Measurements from ENCODE around the gene CHCHD6. TPM values are rescaled to one million over a fixed set of nuclear protein-coding genes. Genes with fewer than 3 reads are reported as not detected.

Gene CHCHD6
- total RNA-seq, 4 donors from 2014 or later: 2.4 to 44.6 (median 5.1) TPM

- Histone ChIP-seq H3K27me3 (no peaks in the 10 kb centered on the region), H3K4me3 (no peak overlapping the region), H3K27ac (no peak overlapping the region), H3K9me3 (no peaks in the 10 kb centered on the region), H3K36me3 (peaks cover 0 to 20% (median 0%) of the 10 kb centered on the region in 3 donors), H3K4me1 (peaks cover 0 to 27% (median 5%) of the 10 kb centered on the region in 4 donors)
- TF ChIP-seq POLR2A (IDR thresholded peaks at IDR 0.05) (no peak), CTCF (IDR thresholded peaks at IDR 0.05) (no peak)
- DNase-seq: no peak
Measured at GRCh38 chr3:126987596-126987995, 283.6 kb downstream of the CHCHD6 start.

GRCh38 chr3:126988451-126989021, 284.5 kb downstream of the CHCHD6 start:
- H3K36me3 ChIP-seq: peaks cover 0 to 20% (median 0%) of the 10 kb centered on the region in 3 donors
- H3K4me3 ChIP-seq: no peak overlapping the region
- H3K27me3 ChIP-seq: no peaks in the 10 kb centered on the region
- no peaks in the 10 kb centered on the region for H3K9me3 ChIP-seq
- H3K4me1 ChIP-seq: peaks cover 0 to 25% (median 5%) of the 10 kb centered on the region in 4 donors
- no peak for DNase-seq
- H3K27ac ChIP-seq: no peak overlapping the region
- TF ChIP-seq POLR2A (IDR thresholded peaks at IDR 0.05): no peak
- no peak for TF ChIP-seq CTCF (IDR thresholded peaks at IDR 0.05)

DNA sequence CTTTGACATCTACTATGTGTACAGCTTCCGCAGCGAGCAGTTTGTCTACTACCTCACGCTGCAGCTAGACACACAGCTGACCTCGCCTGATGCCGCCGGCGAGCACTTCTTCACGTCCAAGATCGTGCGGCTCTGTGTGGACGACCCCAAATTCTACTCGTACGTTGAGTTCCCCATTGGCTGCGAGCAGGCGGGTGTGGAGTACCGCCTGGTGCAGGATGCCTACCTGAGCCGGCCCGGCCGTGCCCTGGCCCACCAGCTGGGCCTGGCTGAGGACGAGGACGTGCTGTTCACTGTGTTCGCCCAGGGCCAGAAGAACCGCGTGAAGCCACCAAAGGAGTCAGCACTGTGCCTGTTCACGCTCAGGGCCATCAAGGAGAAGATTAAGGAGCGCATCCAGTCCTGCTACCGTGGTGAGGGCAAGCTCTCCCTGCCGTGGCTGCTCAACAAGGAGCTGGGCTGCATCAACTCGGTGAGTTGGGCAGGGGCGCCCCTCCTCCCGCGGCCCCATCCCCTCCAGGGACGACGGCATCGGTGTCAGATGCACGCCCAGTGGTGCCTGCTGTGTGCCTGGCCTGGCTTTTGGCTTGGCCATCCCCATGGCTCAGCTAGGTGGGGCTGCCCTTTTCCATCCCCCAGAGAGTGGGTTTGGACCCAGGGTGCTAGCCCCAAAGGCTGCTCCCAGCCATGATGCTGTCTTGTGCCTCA, 285.4 kb downstream of the CHCHD6 start:
- TF ChIP-seq CTCF (IDR thresholded peaks at IDR 0.05) (no peak), POLR2A (IDR thresholded peaks at IDR 0.05) (no peak)
- peaks cover 0 to 20% (median 0%) of the 10 kb centered on the region in 3 donors for H3K36me3 ChIP-seq
- no peak for DNase-seq
- no peaks in the 10 kb centered on the region for H3K27me3 ChIP-seq
- H3K9me3 ChIP-seq: no peaks in the 10 kb centered on the region
- H3K27ac ChIP-seq: no peak overlapping the region
- H3K4me3 ChIP-seq: no peak overlapping the region
- peaks cover 0 to 19% (median under 1%) of the 10 kb centered on the region in 4 donors for H3K4me1 ChIP-seq

- H3K27ac ChIP-seq: no peak overlapping the region
- H3K4me1 ChIP-seq: peaks cover 0 to 12% (median 0%) of the 10 kb centered on the region in 4 donors
- no peak overlapping the region for H3K4me3 ChIP-seq
- H3K27me3 ChIP-seq: no peaks in the 10 kb centered on the region
- H3K36me3 ChIP-seq: peaks cover 0 to 20% (median 0%) of the 10 kb centered on the region in 3 donors
- no peak for DNase-seq
- TF ChIP-seq POLR2A (IDR thresholded peaks at IDR 0.05) (no peak), CTCF (IDR thresholded peaks at IDR 0.05) (no peak)
- H3K9me3 ChIP-seq: no peaks in the 10 kb centered on the region
Measured at GRCh38 chr3:126990024-126990700, 286.1 kb downstream of the CHCHD6 start.

GRCh38 chr3:126990890-126991289, 286.9 kb downstream of the CHCHD6 start:
- Histone ChIP-seq H3K36me3 (peaks cover 0 to 20% (median 0%) of the 10 kb centered on the region in 3 donors), H3K27me3 (no peaks in the 10 kb centered on the region)
- no peak for DNase-seq

More at GRCh38 chr3:126990890-126991289, 286.9 kb downstream of the CHCHD6 start:
- Histone ChIP-seq H3K4me1 (peaks cover 0 to 5% (median 0%) of the 10 kb centered on the region in 4 donors), H3K27ac (no peak overlapping the region), H3K9me3 (no peaks in the 10 kb centered on the region), H3K4me3 (no peak overlapping the region)
- TF ChIP-seq CTCF (IDR thresholded peaks at IDR 0.05) (no peak), POLR2A (IDR thresholded peaks at IDR 0.05) (no peak)
